Endothelial cell of umbilical vein (primary cell): ENCODE results near the gene MICAL3.

Experiments
- FOS ChIP-seq: IDR thresholded peaks from 2 replicates; pipeline ENCODE4 v1.6.1; 2011; ENCODE audit warnings: mild to moderate bottlenecking, low read length, moderate library complexity, borderline replicate concordance; ENCODE audit not compliant: insufficient read depth
- POLR2AphosphoS5 ChIP-seq: IDR thresholded peaks from 2 replicates; pipeline ENCODE4 v1.6.1; 2012; ENCODE audit warnings: low read depth, mild to moderate bottlenecking, control low read depth, low read length, moderate library complexity; ENCODE audit not compliant: insufficient read depth
- TF ChIP-seq, protein P1 (sequence below): IDR thresholded peaks from 2 replicates; pipeline ENCODE4 v1.6.1; 2011; ENCODE audit not compliant: insufficient read depth, insufficient read length
- TF ChIP-seq, protein P2 (sequence below), 2 donors: IDR thresholded peaks; 1 replicate in 1 of 2; 2 replicates in 1 of 2; pipeline ENCODE4 v1.5.1; 2011; ENCODE audit warnings: low read length in 2 of 2, mild to moderate bottlenecking in 2 of 2, moderate library complexity in 2 of 2, control low read depth in 1 of 2, inconsistent platforms in 1 of 2, low read depth in 1 of 2; ENCODE audit not compliant: insufficient read depth in 1 of 2; ENCODE audit errors: extremely low read depth in 1 of 2

DNA sequence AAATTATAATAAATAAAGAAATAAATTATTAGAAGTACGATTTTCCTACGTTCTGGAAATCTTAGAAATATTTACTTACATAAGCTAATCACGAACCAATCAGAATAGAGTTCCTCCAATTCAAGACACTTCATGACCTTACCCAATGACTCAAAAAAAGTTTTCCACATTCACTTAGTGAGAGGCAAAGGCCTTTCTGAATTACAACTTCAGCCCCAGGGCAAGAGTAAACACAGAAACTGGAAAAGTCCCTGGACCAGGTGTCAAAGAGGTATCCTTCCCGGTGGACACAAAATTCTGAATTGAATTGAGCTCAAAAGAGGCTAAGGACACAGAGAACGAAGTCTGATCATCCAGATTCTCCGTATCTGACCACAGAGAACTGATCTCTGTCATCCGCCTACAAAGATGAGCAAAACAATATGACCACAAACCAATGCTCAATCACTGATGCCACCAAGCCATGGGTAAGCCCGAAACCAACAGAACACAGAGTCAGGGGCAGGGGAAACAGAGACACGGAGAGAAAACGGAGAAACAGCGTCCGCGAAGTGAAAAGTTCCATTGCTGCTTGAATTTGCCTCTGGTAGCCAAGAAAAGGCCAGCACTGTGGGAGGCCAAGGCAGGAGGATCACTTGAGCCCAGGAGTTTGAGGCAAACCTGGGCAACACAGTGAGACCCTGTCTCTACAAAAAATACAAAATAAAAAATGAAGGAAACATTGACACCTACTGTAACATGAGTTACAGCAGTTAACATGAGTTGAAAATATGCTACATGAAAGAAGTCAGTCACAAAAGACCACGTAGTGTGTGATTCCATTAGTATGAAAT, 256.9 kb downstream of the MICAL3 start:
- TF ChIP-seq, protein P1, sequence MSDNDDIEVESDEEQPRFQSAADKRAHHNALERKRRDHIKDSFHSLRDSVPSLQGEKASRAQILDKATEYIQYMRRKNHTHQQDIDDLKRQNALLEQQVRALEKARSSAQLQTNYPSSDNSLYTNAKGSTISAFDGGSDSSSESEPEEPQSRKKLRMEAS: no peak
- no peak for TF ChIP-seq POLR2AphosphoS5
- no peak for TF ChIP-seq FOS
- TF ChIP-seq, protein P2, sequence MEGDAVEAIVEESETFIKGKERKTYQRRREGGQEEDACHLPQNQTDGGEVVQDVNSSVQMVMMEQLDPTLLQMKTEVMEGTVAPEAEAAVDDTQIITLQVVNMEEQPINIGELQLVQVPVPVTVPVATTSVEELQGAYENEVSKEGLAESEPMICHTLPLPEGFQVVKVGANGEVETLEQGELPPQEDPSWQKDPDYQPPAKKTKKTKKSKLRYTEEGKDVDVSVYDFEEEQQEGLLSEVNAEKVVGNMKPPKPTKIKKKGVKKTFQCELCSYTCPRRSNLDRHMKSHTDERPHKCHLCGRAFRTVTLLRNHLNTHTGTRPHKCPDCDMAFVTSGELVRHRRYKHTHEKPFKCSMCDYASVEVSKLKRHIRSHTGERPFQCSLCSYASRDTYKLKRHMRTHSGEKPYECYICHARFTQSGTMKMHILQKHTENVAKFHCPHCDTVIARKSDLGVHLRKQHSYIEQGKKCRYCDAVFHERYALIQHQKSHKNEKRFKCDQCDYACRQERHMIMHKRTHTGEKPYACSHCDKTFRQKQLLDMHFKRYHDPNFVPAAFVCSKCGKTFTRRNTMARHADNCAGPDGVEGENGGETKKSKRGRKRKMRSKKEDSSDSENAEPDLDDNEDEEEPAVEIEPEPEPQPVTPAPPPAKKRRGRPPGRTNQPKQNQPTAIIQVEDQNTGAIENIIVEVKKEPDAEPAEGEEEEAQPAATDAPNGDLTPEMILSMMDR (IDR thresholded peaks at IDR 0.05; ENCODE audit: extremely low read depth in 1 of 2, insufficient read depth in 1 of 2, low read depth in 1 of 2, low read length in 2 of 2): no peak
